Left ventricle myocardium inferior (tissue), 1 donor: ENCODE measurements around the gene GALE. TPM values are rescaled to one million over a fixed set of nuclear protein-coding genes. Genes with fewer than 3 reads are reported as not detected.
A peak's percentile ranks its signal among the peaks of the same experiment; 100 is the strongest.

ENCODE experiments used
- DNase-seq: peaks from one replicate; pipeline ENCODE4 v3.0.0-alpha.2; 2020
- H3K27ac ChIP-seq: fragments of 200-600 bp; replicated peaks from 2 replicates; pipeline ENCODE4 v1.8.0; 2021
- H3K27me3 ChIP-seq: fragments of 200-600 bp; 2 replicates; pipeline ENCODE4 v1.8.0; 2021; ENCODE audit warnings: low read depth
- H3K36me3 ChIP-seq: fragments of 200-600 bp; 2 replicates; pipeline ENCODE4 v1.8.0; 2021
- H3K4me1 ChIP-seq: fragments of 200-600 bp; 2 replicates; pipeline ENCODE4 v1.8.0; 2021
- H3K4me3 ChIP-seq: fragments of 200-600 bp; 2 replicates; pipeline ENCODE4 v1.8.0; 2021; ENCODE audit warnings: mild to moderate bottlenecking, moderate library complexity
- H3K9me3 ChIP-seq: fragments of 200-600 bp; replicated peaks from 2 replicates; pipeline ENCODE4 v1.8.0; 2021
- intact Hi-C: fragments of 100-400 bp; cut with micrococcal nuclease; formaldehyde crosslinking; loops from one replicate; pipeline ENCODE4 v1.11.0; 2022
- total RNA-seq: library from RNA; stranded (reverse); fragmentation: NEBNext Ultra II Directional; extraction: Animal tissue kit (Norgen Biotek cat#: 25700); gene quantifications from one replicate; pipeline ENCODE4 v1.2.1, GENCODE V29; 2021
- TF ChIP-seq, protein P1 (sequence below): fragments of 200-600 bp; IDR thresholded peaks from 2 replicates; pipeline ENCODE4 v1.8.0; 2021; ENCODE audit warnings: antibody characterized with exemption, mild to moderate bottlenecking, borderline replicate concordance
- donor health status: DM: no; HTN: yes; CAD: no; lungs with severe emphysema.

GALE gene
- total RNA-seq, 1 donor from 2014 or later = 6.3 TPM

DNA sequence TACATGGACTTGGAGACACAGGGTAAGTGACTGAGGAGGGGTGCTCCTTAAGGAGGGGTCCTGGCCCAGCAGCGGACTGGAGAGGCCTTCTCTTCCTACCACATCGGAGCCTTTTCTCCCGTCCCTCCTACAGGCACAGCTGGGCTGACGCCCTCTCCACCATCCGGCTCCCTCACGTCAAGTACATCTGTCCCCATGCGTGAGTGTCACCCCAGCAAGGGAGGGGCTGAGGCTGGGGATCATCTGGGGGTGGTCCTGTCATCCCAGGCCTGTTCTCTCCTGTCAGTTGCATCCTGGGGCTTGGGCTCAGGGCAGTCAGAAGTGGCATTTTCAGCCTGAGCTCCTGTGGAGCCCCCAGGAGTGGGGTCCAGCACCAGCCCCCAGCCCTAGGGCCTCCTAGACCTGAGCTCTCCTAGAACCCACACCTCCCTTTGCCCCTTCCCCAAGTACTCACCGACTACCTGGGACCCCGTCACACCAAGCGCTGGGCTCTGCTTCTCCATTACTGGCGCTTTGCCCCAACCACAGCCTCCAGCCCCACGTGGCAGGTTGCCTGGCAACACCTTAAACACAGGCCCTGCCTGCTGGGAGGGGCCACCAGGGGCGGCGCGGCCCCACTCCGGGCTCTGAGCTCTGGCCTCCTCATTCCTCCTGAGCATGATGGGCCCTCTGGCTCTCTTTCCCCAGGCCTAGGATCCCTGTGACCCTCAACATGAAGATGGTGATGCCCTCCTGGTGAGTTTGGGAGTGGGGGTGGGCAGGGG, 7.4 kb downstream of the GALE start:
- Histone ChIP-seq H3K9me3 (no peaks in the 10 kb centered on the region), H3K4me3 (no peak overlapping the region), H3K36me3 (peaks cover 34% of the 10 kb centered on the region), H3K27ac (no peak overlapping the region), H3K4me1 (peaks cover 41% of the 10 kb centered on the region), H3K27me3 (no peaks in the 10 kb centered on the region)
- TF ChIP-seq, protein P1, sequence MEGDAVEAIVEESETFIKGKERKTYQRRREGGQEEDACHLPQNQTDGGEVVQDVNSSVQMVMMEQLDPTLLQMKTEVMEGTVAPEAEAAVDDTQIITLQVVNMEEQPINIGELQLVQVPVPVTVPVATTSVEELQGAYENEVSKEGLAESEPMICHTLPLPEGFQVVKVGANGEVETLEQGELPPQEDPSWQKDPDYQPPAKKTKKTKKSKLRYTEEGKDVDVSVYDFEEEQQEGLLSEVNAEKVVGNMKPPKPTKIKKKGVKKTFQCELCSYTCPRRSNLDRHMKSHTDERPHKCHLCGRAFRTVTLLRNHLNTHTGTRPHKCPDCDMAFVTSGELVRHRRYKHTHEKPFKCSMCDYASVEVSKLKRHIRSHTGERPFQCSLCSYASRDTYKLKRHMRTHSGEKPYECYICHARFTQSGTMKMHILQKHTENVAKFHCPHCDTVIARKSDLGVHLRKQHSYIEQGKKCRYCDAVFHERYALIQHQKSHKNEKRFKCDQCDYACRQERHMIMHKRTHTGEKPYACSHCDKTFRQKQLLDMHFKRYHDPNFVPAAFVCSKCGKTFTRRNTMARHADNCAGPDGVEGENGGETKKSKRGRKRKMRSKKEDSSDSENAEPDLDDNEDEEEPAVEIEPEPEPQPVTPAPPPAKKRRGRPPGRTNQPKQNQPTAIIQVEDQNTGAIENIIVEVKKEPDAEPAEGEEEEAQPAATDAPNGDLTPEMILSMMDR = no peak
- intact Hi-C loops = no loop called here
- DNase-seq = peak; percentile 30

DNA sequence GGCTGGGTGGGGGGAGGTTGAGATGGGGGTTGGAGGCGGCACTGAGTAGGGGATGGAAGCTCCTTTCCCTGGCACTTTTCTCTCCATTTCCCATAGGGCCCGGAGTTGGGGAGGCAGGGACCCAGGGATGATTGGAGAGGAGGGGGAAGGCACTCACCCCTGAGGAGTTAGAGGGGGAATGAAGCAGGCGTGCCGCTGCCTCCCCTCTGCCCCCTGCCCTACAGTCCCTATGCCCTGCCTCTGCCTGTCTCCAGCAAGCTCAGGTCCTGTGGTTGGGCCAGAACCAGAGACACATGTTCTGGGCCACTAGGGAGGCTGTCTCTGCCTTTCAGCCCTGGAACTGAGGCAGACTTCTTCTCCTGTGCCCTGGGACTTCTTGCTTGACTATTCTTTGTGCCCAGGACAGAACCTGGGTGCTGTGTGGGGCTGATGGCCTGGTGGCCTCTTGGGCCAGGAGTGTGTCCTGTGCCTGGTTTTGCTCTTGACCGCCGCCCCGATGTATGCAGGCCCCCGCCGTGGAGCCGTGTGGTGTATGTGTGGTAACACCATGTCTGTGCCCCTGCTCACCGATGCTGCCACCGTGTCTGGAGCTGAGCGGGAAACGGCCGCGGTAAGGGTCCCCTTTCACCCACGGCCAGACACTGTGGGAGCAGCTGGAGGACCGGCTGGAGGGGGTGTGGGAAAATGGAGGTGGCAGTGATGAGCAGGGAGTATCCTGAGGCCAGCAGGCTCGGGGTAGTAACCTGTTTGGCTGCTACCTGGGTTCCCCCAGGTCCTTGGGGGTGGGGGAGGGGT, 8.2 kb downstream of the GALE start:
- intact Hi-C loops = no loop called here
- Histone ChIP-seq H3K4me3 (peak overlapping the region; percentile 88), H3K9me3 (no peaks in the 10 kb centered on the region), H3K4me1 (peaks cover 36% of the 10 kb centered on the region), H3K36me3 (peaks cover 42% of the 10 kb centered on the region), H3K27me3 (no peaks in the 10 kb centered on the region), H3K27ac (peak overlapping the region; percentile 83)
- no peak for DNase-seq
- TF ChIP-seq, protein P1 = no peak

DNA sequence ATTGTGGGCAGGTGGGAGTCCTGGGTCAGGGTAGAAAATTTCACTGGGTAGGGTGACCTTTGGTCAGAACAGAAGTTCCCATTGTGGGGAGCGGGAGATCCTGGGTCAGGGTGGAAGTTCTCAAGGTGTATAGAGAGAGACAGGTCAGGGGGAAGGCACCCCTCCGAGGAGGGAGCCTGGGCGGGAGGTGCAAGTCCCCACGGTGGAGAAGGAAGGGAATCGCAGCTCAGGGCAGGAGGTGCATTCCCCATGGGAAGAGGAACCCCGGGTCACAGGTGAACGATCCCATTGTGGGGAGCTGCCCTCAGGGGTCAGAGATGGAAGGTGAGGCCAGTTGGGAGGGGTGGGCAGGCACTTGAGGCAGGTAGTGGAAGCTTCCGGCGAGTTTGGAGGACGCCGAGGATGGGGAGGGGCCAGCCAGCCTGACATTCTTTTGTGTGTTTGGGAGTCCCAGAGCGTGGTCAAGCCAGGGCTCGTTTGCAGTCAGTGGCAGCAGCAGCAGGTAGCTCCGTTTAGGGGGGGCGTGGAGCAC, 9.0 kb downstream of the GALE start:
- no peaks in the 10 kb centered on the region for H3K27me3 ChIP-seq
- H3K4me3 ChIP-seq = peak overlapping the region; percentile 88
- peaks cover 36% of the 10 kb centered on the region for H3K4me1 ChIP-seq
- no peaks in the 10 kb centered on the region for H3K9me3 ChIP-seq
- intact Hi-C loops = no loop called here
- DNase-seq = peak; percentile 20
- H3K36me3 ChIP-seq = peaks cover 50% of the 10 kb centered on the region
- TF ChIP-seq, protein P1 = no peak
- peak overlapping the region; percentile 83 for H3K27ac ChIP-seq

DNA sequence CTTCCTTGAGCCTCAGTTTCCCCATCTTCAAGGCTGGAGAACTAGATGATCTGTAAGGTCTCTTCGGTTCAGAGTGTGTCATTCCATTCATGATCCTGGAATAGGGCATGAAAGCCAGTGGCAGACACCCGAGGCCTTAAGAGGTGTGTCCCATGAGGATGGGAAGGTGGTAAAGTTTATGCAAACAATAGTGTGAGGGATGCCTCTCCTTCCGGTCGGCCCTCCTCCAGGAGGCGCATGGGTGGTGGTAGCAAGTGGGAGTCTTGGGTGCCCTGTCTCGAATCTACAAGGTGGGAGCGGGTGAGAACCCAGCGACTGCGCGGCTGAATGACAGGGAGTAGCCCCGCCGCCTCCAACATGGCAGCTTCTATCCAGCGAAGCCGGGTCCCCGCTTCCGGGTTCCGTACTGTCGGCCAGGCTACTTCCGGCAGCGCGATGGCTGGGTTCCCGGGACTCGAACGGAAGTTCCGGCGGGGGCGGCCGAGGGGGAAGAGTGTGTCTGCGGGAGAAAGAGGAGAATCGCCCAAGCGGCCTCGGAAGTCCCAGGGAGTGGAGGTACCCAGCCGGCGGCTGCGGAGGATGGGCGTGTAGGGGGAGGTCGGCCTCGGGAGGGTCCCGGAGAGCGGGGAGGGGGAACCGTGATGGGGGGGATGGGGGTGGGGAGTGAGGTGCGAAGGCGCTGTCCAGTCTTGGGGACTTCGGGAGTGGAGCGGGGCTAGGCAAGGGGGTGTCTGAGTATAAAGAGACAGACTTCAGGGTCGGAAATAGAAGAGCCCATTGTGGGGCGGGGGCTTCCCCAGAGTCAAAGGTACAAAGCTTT, 9.6 kb downstream of the GALE start, which contains the start of gene LYPLA2:
LYPLA2 (plus strand) TSS at position 450 of the 820 bp plus-strand sequence. CDS start 1,538 bp downstream, outside the sequence.
- peak within 1 kb of the TSS; percentile 83 for H3K27ac ChIP-seq
- intact Hi-C loops = no loop called here
- no peaks in the 10 kb centered on the region for H3K27me3 ChIP-seq
- H3K9me3 ChIP-seq = no peaks in the 10 kb centered on the region
- peak within 1 kb of the TSS; percentile 88 for H3K4me3 ChIP-seq
- peaks cover 55% of the 10 kb centered on the region for H3K36me3 ChIP-seq
- peaks cover 36% of the 10 kb centered on the region for H3K4me1 ChIP-seq
- peak; percentile 96 for DNase-seq
- TF ChIP-seq, protein P1 = no peak

DNA sequence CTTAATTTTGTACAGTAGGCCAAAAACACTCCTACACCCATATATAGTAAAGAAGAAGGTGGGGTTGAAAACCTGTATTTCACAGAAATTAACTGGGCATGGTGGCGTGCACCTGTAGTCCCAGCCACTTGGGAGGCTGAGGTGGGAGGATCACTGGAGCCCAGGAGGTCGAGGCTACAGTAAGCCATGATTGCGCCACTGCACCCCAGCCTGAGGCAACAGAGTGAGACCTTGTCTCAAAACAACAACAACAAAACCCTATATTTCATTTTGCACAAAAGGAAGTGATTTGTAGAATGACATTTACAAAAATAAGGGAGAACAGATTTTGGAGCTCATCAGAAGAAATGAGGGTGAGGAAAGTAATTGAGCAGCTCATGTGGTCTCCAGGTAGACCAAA, 11.9 kb downstream of the GALE start:
- H3K27me3 ChIP-seq = no peaks in the 10 kb centered on the region
- H3K9me3 ChIP-seq = no peaks in the 10 kb centered on the region
- H3K4me3 ChIP-seq = no peak overlapping the region
- H3K27ac ChIP-seq = no peak overlapping the region
- TF ChIP-seq, protein P1 = no peak
- H3K4me1 ChIP-seq = peaks cover 35% of the 10 kb centered on the region
- intact Hi-C loops = no loop called here
- DNase-seq = no peak
- H3K36me3 ChIP-seq = peaks cover 53% of the 10 kb centered on the region
